ENCODE data around the gene KRT33B.

DNA sequence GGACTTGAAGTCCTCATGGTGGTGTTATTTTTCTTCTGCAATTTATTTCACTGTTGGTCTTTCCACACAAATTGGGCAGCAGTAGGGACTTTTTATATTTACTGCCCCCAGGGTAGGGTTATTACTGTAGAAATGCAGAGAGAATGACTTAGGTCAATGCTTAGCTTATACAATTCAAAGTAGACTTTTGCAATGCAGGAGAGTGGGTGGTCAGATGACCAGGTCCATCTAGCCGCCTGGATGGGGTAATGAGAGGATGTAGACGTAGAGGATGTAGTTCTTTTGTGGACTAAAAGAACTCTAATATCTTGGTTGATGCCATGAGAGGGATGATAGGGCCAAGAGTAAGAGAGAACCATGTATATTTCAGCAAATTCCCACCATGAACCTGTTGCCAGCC, 51.4 kb downstream of the KRT33B start:
- TF ChIP-seq POLR2A (IDR thresholded peaks at IDR 0.05; ENCODE audit: low read depth, low read length) (no peak), POLR2AphosphoS5 (IDR thresholded peaks at IDR 0.05; ENCODE audit: low read depth, low read length) (no peak), TAF1 (IDR thresholded peaks at IDR 0.05; ENCODE audit: low read depth, low read length) (no peak), SPI1 (IDR thresholded peaks at IDR 0.05; ENCODE audit: low read depth, low read length) (no peak)
